RKO (cell line): Measurements from ENCODE around the gene PMM1.
"Not testable (repeated sequence)": the region's sequence is repeated elsewhere in the genome, so short reads cannot be mapped to it uniquely, and the experiment has no call there.

Experiments used
- DNase-seq: peaks from one replicate; pipeline ENCODE4 v3.0.0-alpha.2; 2016; ENCODE audit warnings: low spot score

Gene PMM1

GRCh38 chr22:41589391-41590241 is at the start of gene PMM1:
TSS of gene PMM1 (minus strand) at chr22:41589840. CDS start at chr22:41589805, 35 bp downstream.
- peak; percentile 99 for DNase-seq

GRCh38 chr22:41638748-41639147 is 49.1 kb upstream of the PMM1 start:
- DNase-seq: no peak

GRCh38 chr22:41638124-41638523 is 48.5 kb upstream of the PMM1 start:
- DNase-seq: no peak

DNA sequence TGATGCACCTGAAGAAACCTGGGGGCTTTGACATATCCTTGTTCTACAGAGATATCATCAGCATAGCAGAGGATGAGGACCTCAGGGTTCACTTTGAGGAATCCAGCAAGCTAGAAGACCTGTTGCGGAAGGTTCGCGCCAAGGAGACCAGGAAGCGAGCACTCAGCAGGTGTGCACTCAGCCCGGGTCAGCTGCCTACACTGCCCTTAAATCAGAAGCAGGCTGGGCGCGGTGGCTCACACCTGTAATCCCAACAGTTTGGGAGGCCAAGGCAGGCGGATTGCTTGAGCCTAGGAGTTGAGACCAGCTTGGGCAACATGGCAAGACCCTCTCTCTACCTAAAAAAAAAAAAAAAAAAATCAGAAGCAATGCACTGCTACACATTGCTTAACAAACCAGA is 48.0 kb upstream of the PMM1 start:
- DNase-seq: not testable (repeated sequence)

GRCh38 chr22:41636467-41636866 is 46.8 kb upstream of the PMM1 start:
- DNase-seq: peak; percentile 58

DNA sequence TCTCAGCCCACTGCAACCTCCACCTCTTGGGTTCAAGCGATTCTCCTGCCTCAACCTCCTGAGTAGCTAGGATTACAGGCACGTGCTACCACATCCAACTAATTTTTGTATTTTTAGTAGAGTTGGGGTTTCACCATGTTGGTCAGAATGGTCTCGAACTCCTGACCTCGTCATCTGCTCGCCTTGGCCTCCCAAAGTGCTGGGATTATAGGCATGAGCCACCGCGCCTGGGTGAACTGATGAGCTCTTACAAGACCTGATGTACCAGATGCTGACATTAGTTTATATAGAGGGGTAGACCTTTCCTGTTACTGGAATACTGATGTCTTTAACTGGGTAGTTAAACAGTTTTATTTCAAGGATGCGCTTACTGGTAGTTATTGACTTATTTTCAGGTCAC is 45.0 kb upstream of the PMM1 start:
- DNase-seq: not testable (repeated sequence)

DNA sequence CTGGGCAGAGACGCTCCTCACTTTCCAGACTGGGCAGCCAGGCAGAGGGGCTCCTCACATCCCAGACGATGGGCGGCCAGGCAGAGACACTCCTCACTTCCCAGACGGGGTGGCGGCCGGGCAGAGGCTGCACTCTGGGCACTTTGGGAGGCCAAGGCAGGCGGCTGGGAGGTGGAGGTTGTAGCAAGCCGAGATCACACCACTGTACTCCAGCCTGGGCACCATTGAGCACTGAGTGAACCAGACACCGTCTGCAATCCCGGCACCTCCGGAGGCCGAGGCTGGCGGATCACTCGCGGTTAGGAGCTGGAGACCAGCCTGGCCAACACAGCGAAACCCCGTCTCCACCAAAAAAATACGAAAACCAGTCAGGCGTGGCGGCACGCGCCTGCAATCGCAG is 42.0 kb upstream of the PMM1 start:
- DNase-seq: not testable (repeated sequence)

- not testable (repeated sequence) for DNase-seq
Measured at GRCh38 chr22:41631115-41631514, 41.5 kb upstream of the PMM1 start.

- DNase-seq: no peak
Measured at GRCh38 chr22:41625577-41625976, 35.9 kb upstream of the PMM1 start.

DNA sequence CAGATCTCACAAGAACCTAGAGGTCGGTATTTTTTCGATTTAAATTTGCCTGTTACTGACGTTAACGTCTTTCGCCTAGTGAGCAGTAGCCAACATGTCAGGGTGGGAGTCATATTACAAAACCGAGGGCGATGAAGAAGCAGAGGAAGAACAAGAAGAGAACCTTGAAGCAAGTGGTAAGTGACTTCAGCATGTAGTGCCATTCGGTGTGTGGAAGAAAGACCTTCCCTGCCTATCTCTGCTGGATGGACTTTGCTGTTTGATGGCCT is 32.2 kb upstream of the PMM1 start:
- no peak for DNase-seq

- peak; percentile 99 for DNase-seq
Measured at GRCh38 chr22:41621099-41621910, 31.7 kb upstream of the PMM1 start, which contains the start of gene XRCC6. TSS of gene XRCC6 (plus strand) at chr22:41621295. CDS start at chr22:41622005, 710 bp downstream.

GRCh38 chr22:41620589-41621098 is 31.0 kb upstream of the PMM1 start, which contains the start of gene DESI1:
TSS of gene DESI1 (minus strand) at chr22:41621043. CDS start at chr22:41620839, 204 bp downstream.
- no peak for DNase-seq

- peak; percentile 51 for DNase-seq
Measured at GRCh38 chr22:41619979-41620588, 30.4 kb upstream of the PMM1 start.

DNA sequence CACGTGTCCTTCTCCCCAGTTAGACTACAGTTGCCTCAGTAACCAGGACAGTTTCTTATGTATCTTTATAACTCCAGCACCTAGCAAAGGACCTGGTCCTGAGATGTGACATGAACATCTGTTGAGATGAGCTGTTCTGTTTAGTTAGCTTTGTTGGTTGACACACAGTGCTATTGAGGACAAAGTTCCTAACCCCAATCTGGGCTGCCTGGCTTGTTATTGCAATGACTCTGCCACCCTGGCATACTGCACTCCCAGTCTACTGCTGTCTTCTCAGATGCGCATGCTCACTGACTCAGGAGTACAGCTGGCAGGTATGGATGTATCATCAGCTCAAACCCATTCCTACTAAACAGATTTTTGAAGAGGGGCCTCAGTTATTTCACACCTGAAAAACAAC is 23.8 kb upstream of the PMM1 start:
- no peak for DNase-seq

- no peak for DNase-seq
Measured at GRCh38 chr22:41612603-41613306, 23.1 kb upstream of the PMM1 start.

- no peak for DNase-seq
Measured at GRCh38 chr22:41608386-41608785, 18.7 kb upstream of the PMM1 start.

DNA sequence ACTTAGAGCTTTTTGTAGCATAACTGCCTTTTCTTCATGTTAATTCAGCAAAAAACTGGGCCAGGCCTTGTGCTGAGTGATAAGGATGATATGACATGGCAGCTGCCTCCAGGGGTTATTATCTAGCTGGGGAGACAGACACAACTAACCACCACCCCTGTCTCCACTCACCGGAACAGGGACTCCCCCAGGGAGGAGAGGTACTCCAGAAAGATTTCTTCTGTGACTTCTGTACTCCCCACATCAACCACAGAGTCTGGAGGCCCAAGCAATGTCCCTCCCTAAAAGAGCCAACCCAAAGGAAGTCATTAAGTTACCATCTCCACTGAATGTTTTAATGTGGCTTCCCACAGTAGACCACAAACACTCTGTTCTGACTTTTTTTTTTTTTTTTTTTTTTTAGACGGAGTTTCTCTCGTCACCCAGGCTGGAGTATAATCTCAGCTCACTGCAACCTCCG is 14.3 kb upstream of the PMM1 start:
- no peak for DNase-seq

- no peak for DNase-seq
Measured at GRCh38 chr22:41600976-41601375, 11.3 kb upstream of the PMM1 start.

DNA sequence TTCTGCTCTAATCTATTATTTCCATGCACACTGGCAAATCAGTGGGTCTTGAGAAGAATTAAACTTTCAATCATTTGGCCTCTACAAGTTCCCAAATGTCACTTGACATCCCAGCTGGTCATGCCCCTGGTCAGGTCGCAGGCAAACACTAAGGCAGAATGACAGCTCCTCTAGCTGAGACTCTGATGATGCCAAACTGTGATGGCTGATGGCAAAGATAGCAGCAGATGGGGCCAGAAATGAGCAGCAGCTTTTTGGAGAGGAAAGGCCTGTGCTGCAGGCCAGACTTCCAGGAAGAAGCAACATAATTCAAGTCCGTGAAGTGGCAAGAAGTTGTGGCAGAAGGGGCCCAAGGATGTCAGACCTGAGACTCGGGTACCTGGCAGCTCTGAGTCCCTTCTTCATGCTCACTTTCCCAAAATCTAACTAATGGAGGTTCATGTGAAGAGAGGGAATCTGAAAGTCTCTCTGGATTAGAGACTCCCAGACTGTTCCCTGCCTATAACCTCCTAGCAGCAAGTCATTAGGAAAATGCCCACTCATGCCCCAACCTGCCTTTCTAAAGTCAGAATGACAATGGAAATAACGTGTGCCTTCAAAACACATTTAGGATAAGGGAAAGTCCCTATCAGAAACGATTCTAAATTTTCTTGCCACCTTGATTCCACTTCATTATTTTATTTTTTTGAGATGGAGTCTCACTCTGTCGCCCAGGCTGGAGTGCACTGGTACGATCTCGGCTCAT is 9.4 kb upstream of the PMM1 start:
- no peak for DNase-seq

GRCh38 chr22:41598081-41598480 is 8.4 kb upstream of the PMM1 start:
- DNase-seq: peak; percentile 62

- DNase-seq: no peak
Measured at GRCh38 chr22:41597635-41597953, 8.0 kb upstream of the PMM1 start.
